GM12878 (cell line): ENCODE results near the gene ENDOU.

Source experiments
- EZH2 ChIP-seq: IDR thresholded peaks from 2 replicates; pipeline ENCODE4 v1.6.1; 2012; ENCODE audit warnings: low read depth, mild to moderate bottlenecking, control low read depth, inconsistent platforms, low read length, borderline replicate concordance; ENCODE audit not compliant: control insufficient read depth
- MXI1 ChIP-seq: fragments of 150-350 bp; IDR thresholded peaks from 2 replicates; pipeline ENCODE4 v1.6.1; 2011; ENCODE audit warnings: low read depth, mild to moderate bottlenecking, inconsistent platforms, low read length, improper control_type of control experiment
- TF ChIP-seq, protein P1 (sequence below): fragments of 450-650 bp; IDR thresholded peaks from 2 replicates; pipeline ENCODE4 v1.6.1; 2016; ENCODE audit warnings: mild to moderate bottlenecking, moderate library complexity, borderline replicate concordance

- TF ChIP-seq MXI1: no peak
- TF ChIP-seq, protein P1, sequence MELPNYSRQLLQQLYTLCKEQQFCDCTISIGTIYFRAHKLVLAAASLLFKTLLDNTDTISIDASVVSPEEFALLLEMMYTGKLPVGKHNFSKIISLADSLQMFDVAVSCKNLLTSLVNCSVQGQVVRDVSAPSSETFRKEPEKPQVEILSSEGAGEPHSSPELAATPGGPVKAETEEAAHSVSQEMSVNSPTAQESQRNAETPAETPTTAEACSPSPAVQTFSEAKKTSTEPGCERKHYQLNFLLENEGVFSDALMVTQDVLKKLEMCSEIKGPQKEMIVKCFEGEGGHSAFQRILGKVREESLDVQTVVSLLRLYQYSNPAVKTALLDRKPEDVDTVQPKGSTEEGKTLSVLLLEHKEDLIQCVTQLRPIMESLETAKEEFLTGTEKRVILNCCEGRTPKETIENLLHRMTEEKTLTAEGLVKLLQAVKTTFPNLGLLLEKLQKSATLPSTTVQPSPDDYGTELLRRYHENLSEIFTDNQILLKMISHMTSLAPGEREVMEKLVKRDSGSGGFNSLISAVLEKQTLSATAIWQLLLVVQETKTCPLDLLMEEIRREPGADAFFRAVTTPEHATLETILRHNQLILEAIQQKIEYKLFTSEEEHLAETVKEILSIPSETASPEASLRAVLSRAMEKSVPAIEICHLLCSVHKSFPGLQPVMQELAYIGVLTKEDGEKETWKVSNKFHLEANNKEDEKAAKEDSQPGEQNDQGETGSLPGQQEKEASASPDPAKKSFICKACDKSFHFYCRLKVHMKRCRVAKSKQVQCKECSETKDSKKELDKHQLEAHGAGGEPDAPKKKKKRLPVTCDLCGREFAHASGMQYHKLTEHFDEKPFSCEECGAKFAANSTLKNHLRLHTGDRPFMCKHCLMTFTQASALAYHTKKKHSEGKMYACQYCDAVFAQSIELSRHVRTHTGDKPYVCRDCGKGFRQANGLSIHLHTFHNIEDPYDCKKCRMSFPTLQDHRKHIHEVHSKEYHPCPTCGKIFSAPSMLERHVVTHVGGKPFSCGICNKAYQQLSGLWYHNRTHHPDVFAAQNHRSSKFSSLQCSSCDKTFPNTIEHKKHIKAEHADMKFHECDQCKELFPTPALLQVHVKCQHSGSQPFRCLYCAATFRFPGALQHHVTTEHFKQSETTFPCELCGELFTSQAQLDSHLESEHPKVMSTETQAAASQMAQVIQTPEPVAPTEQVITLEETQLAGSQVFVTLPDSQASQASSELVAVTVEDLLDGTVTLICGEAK: no peak
- no peak for TF ChIP-seq EZH2
Observed at GRCh38 chr12:47739297-47739696, 14.0 kb upstream of the ENDOU start.
